GM10266 (cell line): ENCODE data around the gene KDM8.
A peak's percentile ranks its signal among the peaks of the same experiment; 100 is the strongest.
"Not testable (repeated sequence)": the region's sequence is repeated elsewhere in the genome, so short reads cannot be mapped to it uniquely, and the experiment has no call there.

Experiments used
- DNase-seq: peaks from one replicate; pipeline ENCODE4 v3.0.0; 2012; ENCODE audit errors: extremely low spot score
- CTCF ChIP-seq: IDR thresholded peaks from 2 replicates; pipeline ENCODE4 v1.5.1; 2012; ENCODE audit warnings: mild to moderate bottlenecking, low read depth; ENCODE audit not compliant: control insufficient read depth, insufficient read depth; ENCODE audit errors: missing control alignments

KDM8 gene

GRCh38 chr16:27198451-27199234 lies 4.7 kb upstream of the KDM8 start:
- no peak for TF ChIP-seq CTCF
- no peak for DNase-seq

- DNase-seq = no peak
- no peak for TF ChIP-seq CTCF
Measured at GRCh38 chr16:27199235-27199586, 4.1 kb upstream of the KDM8 start.

- DNase-seq = peak; percentile 61
- TF ChIP-seq CTCF = no peak
Measured at GRCh38 chr16:27199736-27200135, 3.6 kb upstream of the KDM8 start.

- not testable (repeated sequence) for DNase-seq
Measured at GRCh38 chr16:27200914-27201313, 2.4 kb upstream of the KDM8 start.

GRCh38 chr16:27202923-27203506 lies 311 bp upstream of the KDM8 start:
- peak; percentile 79 for DNase-seq
- no peak for TF ChIP-seq CTCF

DNA sequence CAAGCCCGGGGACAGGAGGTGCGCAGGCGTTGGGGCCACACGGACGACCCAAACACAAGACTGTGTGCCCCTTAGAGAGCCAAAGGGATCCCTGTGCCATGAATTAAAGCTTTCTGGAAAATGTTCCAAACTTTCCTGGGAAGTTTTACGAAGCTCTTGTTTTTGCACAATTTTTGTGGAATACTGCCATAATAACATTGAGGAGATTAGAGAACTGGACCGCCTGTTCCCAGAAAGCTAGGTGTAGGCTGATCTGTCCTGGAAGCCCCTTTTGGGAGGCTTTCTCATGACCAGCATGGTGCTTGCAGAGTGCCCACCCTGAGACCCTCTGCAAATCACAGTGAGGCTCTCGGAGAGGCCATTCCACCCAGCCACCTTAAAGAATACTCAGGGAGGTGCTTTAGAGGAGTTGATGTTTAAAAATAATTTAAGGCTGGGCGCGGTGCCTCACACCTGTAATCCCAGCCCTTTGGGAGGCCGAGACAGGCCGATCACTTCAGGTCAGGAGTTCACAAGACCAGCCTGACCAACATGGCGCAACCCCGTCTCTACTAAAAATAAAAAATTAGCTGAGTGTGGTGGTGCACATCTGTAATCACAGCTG lies 1.1 kb downstream of the KDM8 start:
- TF ChIP-seq CTCF = no peak
- DNase-seq = no peak

- TF ChIP-seq CTCF = no peak
Measured at GRCh38 chr16:27205423-27206065, 2.2 kb downstream of the KDM8 start.

GRCh38 chr16:27207121-27207520 lies 3.8 kb downstream of the KDM8 start:
- DNase-seq = not testable (repeated sequence)

More at GRCh38 chr16:27205423-27206065, 2.2 kb downstream of the KDM8 start:
- no peak for DNase-seq
